ENCODE results near the gene GEMIN4. TPM values are rescaled to one million over a fixed set of nuclear protein-coding genes. Genes with fewer than 3 reads are reported as not detected.
A peak's percentile ranks its signal among the peaks of the same experiment; 100 is the strongest.
"Not testable (repeated sequence)": the region's sequence is repeated elsewhere in the genome, so short reads cannot be mapped to it uniquely, and the experiment has no call there.

GEMIN4 gene
- total and polyA plus RNA-seq, 2 experiments from 2014 or later = 14.1 to 45.0 TPM

DNA sequence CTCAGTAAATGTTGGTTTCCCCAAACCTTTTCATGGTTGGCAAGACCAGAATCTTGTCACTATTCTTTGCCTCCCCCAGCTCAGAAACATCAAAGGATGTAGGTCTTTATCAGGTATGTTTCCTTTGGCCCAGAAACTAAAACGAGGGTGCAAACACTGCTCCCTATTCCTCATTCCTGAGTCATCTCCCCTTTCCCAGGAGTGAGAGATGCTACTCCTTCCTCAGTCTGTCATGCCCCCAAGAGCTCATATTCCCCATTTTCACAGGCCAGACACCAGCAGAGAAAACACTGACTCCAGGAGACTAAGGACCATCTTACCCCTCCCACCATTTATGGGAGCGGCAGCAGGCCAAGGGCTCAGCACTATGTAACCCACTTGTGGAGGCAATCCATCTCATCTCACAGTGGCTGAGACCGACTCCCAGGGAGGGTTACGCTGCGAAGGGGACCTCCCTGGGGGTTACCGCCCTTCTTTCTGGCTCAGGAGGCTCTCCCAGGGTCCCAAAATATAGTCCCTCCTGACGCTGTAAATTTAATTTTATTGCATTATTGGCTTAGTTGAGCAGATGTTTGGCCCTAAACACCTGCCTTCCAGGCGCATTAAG lies 1.5 kb downstream of the GEMIN4 start:
- peaks cover 30% of the 10 kb centered on the region; the same call in 1 of the 2 replicates for H3K36me3 ChIP-seq (ENCODE audit: insufficient read depth)
- H3K4me1 Mint-ChIP-seq = peaks cover 12% of the 10 kb centered on the region
- peaks cover 3% of the 10 kb centered on the region; the same call in 1 of the 2 replicates for H3K9me2 ChIP-seq (ENCODE audit: insufficient read depth)
- H3K27ac Mint-ChIP-seq = no peak overlapping the region
- H3K4me3 ChIP-seq = peak overlapping the region; percentile 96
- H3K4me3 Mint-ChIP-seq = peak overlapping the region; percentile 93
- TF ChIP-seq EZH2 (IDR thresholded peaks at IDR 0.05; ENCODE audit: low read depth, unreplicated experiment) (no peak), NANOG (IDR thresholded peaks at IDR 0.05; ENCODE audit: borderline replicate concordance) (no peak)
- TF ChIP-seq, protein P1, sequence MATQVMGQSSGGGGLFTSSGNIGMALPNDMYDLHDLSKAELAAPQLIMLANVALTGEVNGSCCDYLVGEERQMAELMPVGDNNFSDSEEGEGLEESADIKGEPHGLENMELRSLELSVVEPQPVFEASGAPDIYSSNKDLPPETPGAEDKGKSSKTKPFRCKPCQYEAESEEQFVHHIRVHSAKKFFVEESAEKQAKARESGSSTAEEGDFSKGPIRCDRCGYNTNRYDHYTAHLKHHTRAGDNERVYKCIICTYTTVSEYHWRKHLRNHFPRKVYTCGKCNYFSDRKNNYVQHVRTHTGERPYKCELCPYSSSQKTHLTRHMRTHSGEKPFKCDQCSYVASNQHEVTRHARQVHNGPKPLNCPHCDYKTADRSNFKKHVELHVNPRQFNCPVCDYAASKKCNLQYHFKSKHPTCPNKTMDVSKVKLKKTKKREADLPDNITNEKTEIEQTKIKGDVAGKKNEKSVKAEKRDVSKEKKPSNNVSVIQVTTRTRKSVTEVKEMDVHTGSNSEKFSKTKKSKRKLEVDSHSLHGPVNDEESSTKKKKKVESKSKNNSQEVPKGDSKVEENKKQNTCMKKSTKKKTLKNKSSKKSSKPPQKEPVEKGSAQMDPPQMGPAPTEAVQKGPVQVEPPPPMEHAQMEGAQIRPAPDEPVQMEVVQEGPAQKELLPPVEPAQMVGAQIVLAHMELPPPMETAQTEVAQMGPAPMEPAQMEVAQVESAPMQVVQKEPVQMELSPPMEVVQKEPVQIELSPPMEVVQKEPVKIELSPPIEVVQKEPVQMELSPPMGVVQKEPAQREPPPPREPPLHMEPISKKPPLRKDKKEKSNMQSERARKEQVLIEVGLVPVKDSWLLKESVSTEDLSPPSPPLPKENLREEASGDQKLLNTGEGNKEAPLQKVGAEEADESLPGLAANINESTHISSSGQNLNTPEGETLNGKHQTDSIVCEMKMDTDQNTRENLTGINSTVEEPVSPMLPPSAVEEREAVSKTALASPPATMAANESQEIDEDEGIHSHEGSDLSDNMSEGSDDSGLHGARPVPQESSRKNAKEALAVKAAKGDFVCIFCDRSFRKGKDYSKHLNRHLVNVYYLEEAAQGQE (IDR thresholded peaks at IDR 0.05; ENCODE audit: unreplicated experiment) = no peak
- no peaks in the 10 kb centered on the region for H3K27me3 ChIP-seq (ENCODE audit: insufficient read depth)
- H3K4me1 ChIP-seq (ENCODE audit: insufficient read depth) = peaks cover 6% of the 10 kb centered on the region; the same call in 1 of the 2 replicates
- no peak overlapping the region for H2AFZ ChIP-seq
- H3K27me3 Mint-ChIP-seq (ENCODE audit: insufficient read depth, low read depth, poor library complexity) = peaks cover 23% of the 10 kb centered on the region
- H3K9me3 Mint-ChIP-seq = peaks cover 42% of the 10 kb centered on the region
- peak overlapping the region; percentile 99 for H3K4me2 ChIP-seq
- H4K20me1 ChIP-seq (replicated peaks; ENCODE audit: insufficient read depth) = peaks cover 7% of the 10 kb centered on the region; the same call in 1 of the 2 replicates
- ATAC-seq = no peak
- 0 out of 2 replicates have a peak, but pooled peaks cover 4% of the 10 kb centered on the region for H3F3A ChIP-seq (replicated peaks; ENCODE audit: low read depth)
- no peak overlapping the region for H3K27ac ChIP-seq (ENCODE audit: low read depth)
- no peak for DNase-seq (ENCODE audit: low spot score)
- H3K36me3 Mint-ChIP-seq (ENCODE audit: low read depth) = peaks cover 67% of the 10 kb centered on the region
- peaks cover 38% of the 10 kb centered on the region for H3K79me2 ChIP-seq (replicated peaks; ENCODE audit: insufficient read depth)

DNA sequence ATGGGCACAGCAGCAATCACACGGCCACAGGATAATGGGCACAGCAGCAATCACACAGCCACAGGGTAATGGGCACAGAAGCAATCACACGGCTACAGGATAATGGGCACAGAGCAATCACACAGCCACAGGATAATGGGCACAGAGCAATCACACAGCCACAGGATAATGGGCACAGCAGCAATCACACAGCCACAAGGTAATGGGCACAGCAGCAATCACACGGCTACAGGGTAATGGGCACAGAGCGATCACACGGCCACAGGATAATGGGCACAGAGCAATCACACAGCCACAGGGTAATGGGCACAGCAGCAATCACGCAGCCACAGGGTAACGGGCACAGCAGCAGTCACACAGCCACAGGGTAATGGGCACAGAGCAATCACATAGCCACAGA lies 2.7 kb downstream of the GEMIN4 start:
- H3K79me2 ChIP-seq (replicated peaks; ENCODE audit: insufficient read depth) = peaks cover 38% of the 10 kb centered on the region
- H3K9me2 ChIP-seq (ENCODE audit: insufficient read depth); H3K4me2 ChIP-seq; H3K4me3 ChIP-seq; H4K20me1 ChIP-seq (replicated peaks; ENCODE audit: insufficient read depth); DNase-seq (ENCODE audit: low spot score); H3K27me3 ChIP-seq (ENCODE audit: insufficient read depth); H3F3A ChIP-seq (replicated peaks; ENCODE audit: low read depth); H2AFZ ChIP-seq; H3K4me1 ChIP-seq (ENCODE audit: insufficient read depth); H3K27ac ChIP-seq (ENCODE audit: low read depth); ATAC-seq; H3K27ac Mint-ChIP-seq; H3K4me3 Mint-ChIP-seq: not testable (repeated sequence)
- peaks cover 31% of the 10 kb centered on the region; the same call in 1 of the 2 replicates for H3K36me3 ChIP-seq (ENCODE audit: insufficient read depth)
- peaks cover 42% of the 10 kb centered on the region for H3K9me3 Mint-ChIP-seq
- H3K4me1 Mint-ChIP-seq = peaks cover 11% of the 10 kb centered on the region
- H3K27me3 Mint-ChIP-seq (ENCODE audit: insufficient read depth, low read depth, poor library complexity) = peaks cover 23% of the 10 kb centered on the region
- peaks cover 74% of the 10 kb centered on the region for H3K36me3 Mint-ChIP-seq (ENCODE audit: low read depth)

DNA sequence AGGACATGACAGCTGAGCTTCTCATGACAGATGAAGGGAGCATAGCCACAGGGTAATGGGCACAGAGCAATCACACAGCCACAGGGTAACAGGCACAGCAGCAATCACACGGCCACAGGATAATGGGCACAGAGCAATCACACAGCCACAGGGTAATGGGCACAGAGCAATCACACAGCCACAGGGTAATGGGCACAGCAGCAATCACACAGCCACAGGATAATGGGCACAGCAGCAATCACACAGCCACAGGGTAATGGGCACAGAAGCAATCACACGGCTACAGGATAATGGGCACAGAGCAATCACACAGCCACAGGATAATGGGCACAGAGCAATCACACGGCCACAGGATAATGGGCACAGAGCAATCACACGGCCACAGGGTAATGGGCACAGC lies 3.5 kb downstream of the GEMIN4 start:
- not testable (repeated sequence) for H3K4me3 Mint-ChIP-seq; ATAC-seq; H3K27me3 ChIP-seq (ENCODE audit: insufficient read depth); H3K9me2 ChIP-seq (ENCODE audit: insufficient read depth); H4K20me1 ChIP-seq (replicated peaks; ENCODE audit: insufficient read depth); H3K4me3 ChIP-seq; H3K27ac ChIP-seq (ENCODE audit: low read depth); H3K4me2 ChIP-seq; H3K4me1 ChIP-seq (ENCODE audit: insufficient read depth); H3F3A ChIP-seq (replicated peaks; ENCODE audit: low read depth); DNase-seq (ENCODE audit: low spot score); H2AFZ ChIP-seq; H3K27ac Mint-ChIP-seq
- peaks cover 42% of the 10 kb centered on the region for H3K9me3 Mint-ChIP-seq
- Histone ChIP-seq H3K36me3 (ENCODE audit: insufficient read depth) (peaks cover 37% of the 10 kb centered on the region; the same call in 1 of the 2 replicates), H3K79me2 (replicated peaks; ENCODE audit: insufficient read depth) (peaks cover 38% of the 10 kb centered on the region)
- peaks cover 18% of the 10 kb centered on the region for H3K27me3 Mint-ChIP-seq (ENCODE audit: insufficient read depth, low read depth, poor library complexity)
- H3K36me3 Mint-ChIP-seq (ENCODE audit: low read depth) = peaks cover 82% of the 10 kb centered on the region
- peaks cover 11% of the 10 kb centered on the region for H3K4me1 Mint-ChIP-seq
